ENCODE results near the gene FGFRL1.

FGFRL1 gene

DNA sequence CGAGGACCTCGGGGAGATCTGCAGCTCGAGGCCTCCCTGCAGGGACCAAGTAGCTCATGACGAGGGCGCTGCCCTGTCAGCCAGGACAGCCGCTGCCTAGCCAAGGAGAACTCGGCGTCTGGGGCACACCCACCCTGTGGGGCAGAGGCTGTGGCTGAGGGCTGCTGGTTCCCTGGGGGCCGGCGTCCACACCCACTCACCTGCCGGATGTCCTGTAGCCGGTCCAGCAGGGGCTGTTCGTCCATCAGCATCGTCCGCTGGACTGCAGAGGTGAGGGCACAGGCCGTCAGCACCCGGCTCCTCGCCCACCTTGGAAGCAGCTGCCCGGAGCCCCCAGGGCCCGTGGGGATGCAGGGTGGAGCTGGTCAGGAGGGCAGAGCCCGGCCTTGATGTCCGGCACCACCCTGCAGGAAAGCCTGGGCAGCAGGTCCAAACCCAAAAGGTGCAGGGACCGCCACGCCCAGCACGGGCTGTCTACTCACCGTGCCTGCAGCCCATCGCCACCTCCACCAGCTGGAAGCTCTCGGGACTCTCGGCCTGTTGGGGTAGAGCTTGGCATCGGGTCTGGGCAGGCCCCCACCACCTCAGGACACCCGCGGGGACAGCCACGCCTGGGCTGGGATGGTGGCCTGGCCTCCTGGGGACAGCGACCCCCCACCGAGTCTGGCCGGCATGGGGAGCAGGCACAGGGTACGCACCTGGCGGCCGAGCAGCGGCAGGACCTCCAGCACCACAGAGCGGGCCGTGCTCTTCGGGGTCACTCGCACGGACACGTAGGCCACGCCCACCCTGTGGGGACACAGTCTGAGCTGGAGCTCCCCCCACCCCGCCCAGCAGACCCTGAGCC is 44.9 kb upstream of the FGFRL1 start:
- FAIRE-seq (no peak), DNase-seq (ENCODE audit: insufficient read length, low spot score) (no peak)
- TF ChIP-seq, protein P1, sequence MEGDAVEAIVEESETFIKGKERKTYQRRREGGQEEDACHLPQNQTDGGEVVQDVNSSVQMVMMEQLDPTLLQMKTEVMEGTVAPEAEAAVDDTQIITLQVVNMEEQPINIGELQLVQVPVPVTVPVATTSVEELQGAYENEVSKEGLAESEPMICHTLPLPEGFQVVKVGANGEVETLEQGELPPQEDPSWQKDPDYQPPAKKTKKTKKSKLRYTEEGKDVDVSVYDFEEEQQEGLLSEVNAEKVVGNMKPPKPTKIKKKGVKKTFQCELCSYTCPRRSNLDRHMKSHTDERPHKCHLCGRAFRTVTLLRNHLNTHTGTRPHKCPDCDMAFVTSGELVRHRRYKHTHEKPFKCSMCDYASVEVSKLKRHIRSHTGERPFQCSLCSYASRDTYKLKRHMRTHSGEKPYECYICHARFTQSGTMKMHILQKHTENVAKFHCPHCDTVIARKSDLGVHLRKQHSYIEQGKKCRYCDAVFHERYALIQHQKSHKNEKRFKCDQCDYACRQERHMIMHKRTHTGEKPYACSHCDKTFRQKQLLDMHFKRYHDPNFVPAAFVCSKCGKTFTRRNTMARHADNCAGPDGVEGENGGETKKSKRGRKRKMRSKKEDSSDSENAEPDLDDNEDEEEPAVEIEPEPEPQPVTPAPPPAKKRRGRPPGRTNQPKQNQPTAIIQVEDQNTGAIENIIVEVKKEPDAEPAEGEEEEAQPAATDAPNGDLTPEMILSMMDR (IDR thresholded peaks at IDR 0.05; ENCODE audit: insufficient read depth, missing control alignments) = no peak

DNA sequence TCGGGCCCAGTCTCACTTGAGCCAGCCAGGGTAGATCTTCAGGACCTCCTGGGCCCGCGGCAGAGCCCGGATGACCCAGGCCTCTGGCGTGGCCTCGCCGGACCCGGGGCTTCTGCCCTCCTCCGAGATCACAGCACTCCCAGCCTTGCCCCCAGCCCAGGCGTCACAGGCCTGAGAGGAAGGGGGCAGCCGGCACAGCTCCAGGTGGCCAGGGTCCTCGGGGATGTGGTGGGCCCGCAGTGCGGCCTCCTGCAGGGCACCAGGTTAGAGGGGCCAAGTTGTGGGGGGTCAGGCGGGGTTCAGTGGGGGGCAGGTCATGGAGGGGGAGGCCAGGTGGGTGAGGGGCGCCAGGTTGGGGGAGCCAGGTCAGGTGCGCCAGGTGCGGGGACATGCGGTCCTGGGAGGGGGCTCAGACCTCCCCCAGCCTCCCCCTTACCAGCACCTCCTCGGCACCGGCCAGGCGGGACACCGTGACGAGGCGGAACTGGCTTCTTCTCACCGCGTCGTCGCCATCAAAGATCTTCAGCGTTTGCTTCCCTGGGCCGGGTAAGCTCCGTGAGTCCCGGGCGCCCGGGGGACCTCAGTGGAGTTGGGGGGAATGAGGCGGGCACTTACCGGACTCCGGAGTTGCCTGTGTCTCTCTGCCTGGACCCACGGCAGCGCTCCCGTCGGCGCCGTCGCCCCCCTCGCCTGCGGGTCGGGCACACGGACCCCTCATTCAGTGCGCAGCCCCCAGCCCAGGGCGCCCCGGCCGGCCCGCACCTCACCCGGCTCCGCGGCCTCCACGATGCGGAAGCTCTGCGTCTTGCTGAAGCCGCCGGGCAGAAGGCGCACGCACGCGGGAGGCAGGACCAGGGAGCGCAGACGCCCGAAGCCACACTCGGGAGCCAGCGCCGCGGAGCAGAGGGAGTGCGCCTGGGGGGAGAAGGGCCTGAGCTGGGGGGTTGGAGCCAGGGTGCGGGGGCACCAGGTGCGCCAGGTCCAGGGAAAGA is 44.0 kb upstream of the FGFRL1 start:
- FAIRE-seq (no peak), DNase-seq (ENCODE audit: insufficient read length, low spot score) (no peak)

DNA sequence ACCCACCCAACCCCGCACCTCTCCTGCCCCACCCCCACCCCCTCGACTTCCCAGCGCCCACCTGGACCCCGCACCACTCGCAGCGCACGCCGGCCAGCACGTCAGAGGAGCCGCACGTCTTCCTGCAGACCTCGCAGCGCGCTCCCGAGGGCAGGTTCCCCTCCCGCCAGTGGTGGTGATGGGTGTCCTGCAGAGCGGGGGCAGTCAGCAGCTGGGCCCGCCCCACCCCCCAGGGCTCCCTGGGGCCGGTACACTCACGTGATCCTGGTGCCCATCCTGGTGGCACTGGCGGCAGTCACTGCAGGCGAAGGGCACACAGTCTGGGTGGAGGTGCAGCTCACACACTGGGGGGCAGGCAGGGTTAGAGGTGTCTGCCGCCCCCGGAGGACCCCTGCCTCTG is 43.2 kb upstream of the FGFRL1 start:
- DNase-seq (ENCODE audit: insufficient read length, low spot score) = no peak
- FAIRE-seq = no peak
- TF ChIP-seq, protein P1 (IDR thresholded peaks at IDR 0.05; ENCODE audit: insufficient read depth, missing control alignments) = no peak

More for the DNA sequence above, 44.0 kb upstream of the FGFRL1 start:
- TF ChIP-seq, protein P1 (IDR thresholded peaks at IDR 0.05; ENCODE audit: insufficient read depth, missing control alignments) = no peak

DNA sequence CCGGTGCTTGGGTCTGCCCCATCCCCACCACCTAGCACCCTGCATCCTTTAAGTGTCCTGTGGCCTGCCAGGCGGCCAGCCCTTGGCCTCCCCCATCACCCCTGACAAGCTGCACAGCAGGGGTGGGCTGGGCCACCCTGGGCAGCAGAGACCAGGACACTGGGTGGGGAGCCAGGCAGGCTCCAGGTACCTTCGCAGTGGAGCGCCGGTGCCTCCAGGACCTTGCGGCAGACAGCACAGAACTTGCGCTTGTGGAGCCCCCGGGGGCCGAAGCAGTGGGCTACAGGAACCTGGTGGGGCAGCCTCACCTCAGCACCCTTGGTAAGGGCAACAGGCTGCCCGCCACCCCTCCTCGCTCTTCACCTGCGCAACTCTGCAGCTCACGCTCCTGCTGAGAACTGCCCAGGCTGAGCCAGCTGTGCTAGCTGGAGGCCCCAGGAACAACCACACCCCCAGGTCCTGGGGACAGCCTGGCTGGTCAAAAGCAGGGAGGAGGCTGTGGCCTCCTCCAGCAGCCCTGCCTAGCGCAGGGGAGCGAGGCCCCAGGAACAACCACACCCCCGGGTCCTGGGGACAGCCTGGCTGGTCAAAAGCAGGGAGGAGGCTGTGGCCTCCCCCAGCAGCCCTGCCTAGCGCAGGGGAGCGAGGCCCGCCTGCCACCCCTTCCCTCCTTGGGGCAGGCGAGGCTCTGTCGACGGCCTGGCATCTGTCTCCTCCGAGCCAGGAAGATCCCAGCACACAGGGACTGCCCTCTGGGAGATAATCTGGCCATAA is 42.6 kb upstream of the FGFRL1 start:
- DNase-seq (ENCODE audit: insufficient read length, low spot score) (no peak), FAIRE-seq (no peak)
- TF ChIP-seq, protein P1 (IDR thresholded peaks at IDR 0.05; ENCODE audit: insufficient read depth, missing control alignments) = no peak

DNA sequence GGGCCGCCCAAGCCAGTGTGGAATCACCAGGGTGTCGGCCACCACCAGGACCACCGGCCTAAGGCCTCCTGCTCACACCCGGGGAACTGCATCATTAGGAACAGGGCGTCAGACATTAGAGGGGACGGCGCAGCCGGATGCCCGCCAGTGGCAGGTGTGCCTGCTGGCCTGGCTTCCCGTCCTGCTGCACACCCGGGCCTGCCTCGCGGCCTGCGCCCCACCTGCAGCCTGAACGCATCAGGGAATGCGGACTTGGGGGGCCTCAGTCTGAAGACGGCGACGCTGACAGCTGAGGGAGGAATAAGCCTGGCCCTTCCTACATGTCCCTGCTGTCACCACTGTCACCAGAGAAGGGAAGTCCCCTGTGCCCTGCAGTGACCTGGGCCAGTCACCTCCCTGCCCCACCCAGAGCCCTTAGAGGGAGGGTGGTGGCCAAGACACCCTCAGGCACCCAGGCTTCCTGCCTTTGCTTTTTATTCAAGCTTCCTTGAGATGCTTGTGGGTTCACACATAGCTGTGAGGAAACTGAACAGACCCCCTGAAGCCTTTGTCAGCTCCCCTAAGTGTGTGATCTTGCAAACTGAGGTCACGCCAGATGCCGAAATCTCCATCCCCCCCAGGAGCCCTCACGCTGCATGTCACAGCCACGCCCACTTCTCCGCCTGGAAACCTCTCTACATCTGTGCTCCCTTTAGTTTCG is 41.2 kb upstream of the FGFRL1 start:
- DNase-seq (ENCODE audit: insufficient read length, low spot score) (no peak), FAIRE-seq (no peak)
- TF ChIP-seq, protein P1 (IDR thresholded peaks at IDR 0.05; ENCODE audit: insufficient read depth, missing control alignments) = no peak

DNA sequence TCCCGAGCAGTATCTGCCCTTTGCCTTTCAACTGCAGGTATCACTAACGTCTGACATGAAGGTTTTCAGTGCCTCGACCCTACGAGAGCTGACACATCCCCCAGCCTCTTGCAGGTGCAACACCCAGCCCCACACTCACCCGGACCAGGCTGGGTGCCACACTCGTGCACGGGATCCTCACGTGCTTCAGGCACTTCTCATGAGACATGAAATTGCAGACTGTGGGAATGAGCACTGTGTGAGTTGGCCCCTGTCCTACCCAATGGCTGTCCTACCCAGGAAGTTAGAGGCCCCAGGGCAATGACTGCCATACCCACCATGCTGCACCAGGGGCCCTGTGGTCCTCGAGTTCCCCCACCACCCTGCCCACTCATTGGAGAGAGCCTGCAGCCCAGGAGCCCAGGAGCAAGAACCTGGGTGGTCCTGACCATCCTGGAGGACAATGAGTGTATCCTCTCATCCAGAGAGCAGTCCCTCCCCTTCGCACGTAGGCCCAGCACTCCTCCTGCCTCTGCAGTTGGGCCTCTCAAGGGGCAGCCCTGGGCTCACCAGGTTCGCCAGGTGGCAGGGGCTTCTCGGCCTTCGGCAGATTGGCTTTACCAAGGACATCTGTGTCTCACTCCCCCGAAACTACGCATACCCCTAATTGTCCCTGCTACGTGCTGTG is 40.4 kb upstream of the FGFRL1 start:
- TF ChIP-seq, protein P1 (IDR thresholded peaks at IDR 0.05; ENCODE audit: insufficient read depth, missing control alignments) = no peak
- FAIRE-seq (no peak), DNase-seq (ENCODE audit: insufficient read length, low spot score) (no peak)

Data from D721Med (cell line).